CD8-positive, alpha-beta memory T cell (primary cell): ENCODE data around the gene PSEN1. TPM values are rescaled to one million over a fixed set of nuclear protein-coding genes. Genes with fewer than 3 reads are reported as not detected.

Experiments
- CTCF ChIA-PET: fragments of 350-600 bp; sonication (Branson Sonifier 250); formaldehyde crosslinking; loops from one replicate; lab custom pipeline; 2021; ENCODE audit warnings: antibody characterized with exemption; lab: Charles Lee
- POLR2A ChIA-PET: fragments of 350-600 bp; sonication (Branson Sonifier 250); formaldehyde crosslinking; loops from one replicate; lab custom pipeline; 2021; ENCODE audit warnings: antibody characterized with exemption; lab: Charles Lee
- DNase-seq, 5 donors: peaks; one replicate each; pipeline versions ENCODE4 v3.0.0 to v3.0.0-alpha.2; 2020 to 2022; ENCODE audit warnings: mixed read lengths in 1 of 5
- H3K27ac ChIP-seq: one replicate; pipeline ENCODE4 v1.7.0; 2013; ENCODE audit warnings: low read depth, mild to moderate bottlenecking, low read length, moderate library complexity
- H3K27me3 ChIP-seq: 2 replicates; pipeline ENCODE4 v1.7.0; 2013; ENCODE audit warnings: low read length, mild to moderate bottlenecking; ENCODE audit not compliant: insufficient read depth, poor library complexity, severe bottlenecking
- H3K36me3 ChIP-seq: 2 replicates; pipeline ENCODE4 v1.7.0; 2013; ENCODE audit warnings: mild to moderate bottlenecking, low read length, moderate library complexity; ENCODE audit not compliant: insufficient read depth
- H3K4me1 ChIP-seq: 2 replicates; pipeline ENCODE4 v1.7.0; 2013; ENCODE audit warnings: mild to moderate bottlenecking, low read length, moderate library complexity; ENCODE audit not compliant: insufficient read depth
- H3K4me3 ChIP-seq: 2 replicates; pipeline ENCODE4 v1.7.0; 2013; ENCODE audit warnings: mild to moderate bottlenecking, low read length
- H3K9me3 ChIP-seq: 2 replicates; pipeline ENCODE4 v1.7.0; 2013; ENCODE audit warnings: mild to moderate bottlenecking, low read length
- H3K27ac Mint-ChIP-seq, 8 donors: one replicate each; pipeline ENCODE4 v1.8.0; 2020 to 2021; ENCODE audit warnings: mixed read lengths in 8 of 8, mild to moderate bottlenecking in 6 of 8, inconsistent platforms in 3 of 8, moderate library complexity in 3 of 8
- H3K27me3 Mint-ChIP-seq, 2 donors: one replicate each; pipeline ENCODE4 v1.8.0; 2020 to 2021; ENCODE audit warnings: mixed read lengths in 2 of 2, mild to moderate bottlenecking in 1 of 2, moderate library complexity in 1 of 2
- H3K36me3 Mint-ChIP-seq, 3 donors: one replicate each; pipeline ENCODE4 v1.8.0; 2020 to 2021; ENCODE audit warnings: mixed read lengths in 3 of 3, inconsistent platforms in 1 of 3, mild to moderate bottlenecking in 1 of 3
- H3K4me1 Mint-ChIP-seq, 3 donors: one replicate each; pipeline ENCODE4 v1.8.0; 2020 to 2021; ENCODE audit warnings: mixed read lengths in 3 of 3, inconsistent platforms in 1 of 3, mild to moderate bottlenecking in 1 of 3
- H3K4me3 Mint-ChIP-seq, 7 donors: one replicate each; pipeline ENCODE4 v1.8.0; 2020 to 2021; ENCODE audit warnings: mixed read lengths in 7 of 7, mild to moderate bottlenecking in 6 of 7, moderate library complexity in 4 of 7, inconsistent platforms in 2 of 7
- H3K9me3 Mint-ChIP-seq, 5 donors: one replicate each; pipeline ENCODE4 v1.8.0; 2020 to 2022; ENCODE audit warnings: mixed read lengths in 5 of 5, mild to moderate bottlenecking in 3 of 5, moderate library complexity in 2 of 5, inconsistent platforms in 1 of 5
- polyA plus RNA-seq: library from polyadenylated mRNA; unstranded; fragments of 300-500 nt; fragmentation: Illumina TruSeq; gene quantifications from one replicate; pipeline ENCODE4 v1.2.3, GENCODE V29; 2021
- total RNA-seq, 2 experiments: library from RNA; stranded (reverse); gene quantifications; one replicate each; pipeline ENCODE4 v1.2.3, GENCODE V29; 2021

PSEN1 gene
- total and polyA plus RNA-seq, 3 experiments from 2014 or later: 29.2 to 34.2 (median 31.7) TPM

GRCh38 chr14:73248108-73248868 lies 112.0 kb downstream of the PSEN1 start:
- no peak overlapping the region for H3K4me3 ChIP-seq
- CTCF ChIA-PET: no interaction called here
- Mint-ChIP-seq H3K4me1 (peaks cover 19 to 30% (median 26%) of the 10 kb centered on the region in 3 donors), H3K27ac (peak overlapping the region in 1 of 8 donors; percentile 8), H3K27me3 (peaks cover 16 to 26% of the 10 kb centered on the region in 2 donors), H3K9me3 (peaks cover 0 to 3% (median 0%) of the 10 kb centered on the region in 5 donors), H3K36me3 (no peaks in the 10 kb centered on the region), H3K4me3 (peak overlapping the region in 2 of 7 donors; percentile 10 to 23)
- H3K4me1 ChIP-seq: no peaks in the 10 kb centered on the region
- H3K36me3 ChIP-seq: no peaks in the 10 kb centered on the region
- H3K27ac ChIP-seq: no peak overlapping the region
- POLR2A ChIA-PET: interaction anchor here (0.7 kb wide), 1 partner anchor 13 kb away, joined by 4 read pairs; no protein-coding TSS in a partner anchor
- no peaks in the 10 kb centered on the region for H3K9me3 ChIP-seq
- peaks cover 16% of the 10 kb centered on the region for H3K27me3 ChIP-seq
- DNase-seq: no peak

- H3K27ac ChIP-seq: no peak overlapping the region
- CTCF ChIA-PET: no interaction called here
- peak overlapping the region in 1 of 8 donors; percentile 38 for H3K27ac Mint-ChIP-seq
Measured at GRCh38 chr14:73249108-73249507, 112.8 kb downstream of the PSEN1 start.

GRCh38 chr14:73249564-73250316 lies 113.4 kb downstream of the PSEN1 start:
- Histone ChIP-seq H3K36me3 (no peaks in the 10 kb centered on the region), H3K4me3 (no peak overlapping the region), H3K4me1 (no peaks in the 10 kb centered on the region), H3K27ac (no peak overlapping the region), H3K9me3 (no peaks in the 10 kb centered on the region), H3K27me3 (peaks cover 4% of the 10 kb centered on the region)
- Mint-ChIP-seq H3K27ac (no peak overlapping the region), H3K4me3 (no peak overlapping the region), H3K9me3 (peaks cover 0 to 2% (median 0%) of the 10 kb centered on the region in 5 donors), H3K4me1 (peaks cover 18 to 25% (median 22%) of the 10 kb centered on the region in 3 donors), H3K36me3 (no peaks in the 10 kb centered on the region), H3K27me3 (peaks cover 4 to 17% of the 10 kb centered on the region in 2 donors)
- ChIA-PET CTCF (no interaction called here), POLR2A (no interaction called here)
- no peak for DNase-seq

More at GRCh38 chr14:73249108-73249507, 112.8 kb downstream of the PSEN1 start:
- Histone ChIP-seq H3K36me3 (no peaks in the 10 kb centered on the region), H3K4me3 (no peak overlapping the region), H3K27me3 (peaks cover 10% of the 10 kb centered on the region), H3K9me3 (no peaks in the 10 kb centered on the region), H3K4me1 (no peaks in the 10 kb centered on the region)
- Mint-ChIP-seq H3K36me3 (no peaks in the 10 kb centered on the region), H3K27me3 (peaks cover 10 to 19% of the 10 kb centered on the region in 2 donors), H3K4me3 (peak overlapping the region in 2 of 7 donors; percentile 1 to 50), H3K9me3 (peaks cover 0 to 2% (median 0%) of the 10 kb centered on the region in 5 donors), H3K4me1 (peaks cover 18 to 25% (median 22%) of the 10 kb centered on the region in 3 donors)
- no peak for DNase-seq
- POLR2A ChIA-PET: interaction anchor here (0.7 kb wide), 1 partner anchor 14 kb away, joined by 4 read pairs; no protein-coding TSS in a partner anchor

GRCh38 chr14:73250317-73250713 lies 114.0 kb downstream of the PSEN1 start:
- peaks cover 15 to 25% (median 17%) of the 10 kb centered on the region in 3 donors for H3K4me1 Mint-ChIP-seq

GRCh38 chr14:73250781-73251500 lies 114.6 kb downstream of the PSEN1 start:
- Mint-ChIP-seq H3K9me3 (peaks cover 0 to 2% (median 0%) of the 10 kb centered on the region in 5 donors), H3K4me3 (no peak overlapping the region), H3K27ac (no peak overlapping the region), H3K4me1 (peaks cover 15 to 25% (median 17%) of the 10 kb centered on the region in 3 donors), H3K27me3 (peaks cover 0 to 11% of the 10 kb centered on the region in 2 donors), H3K36me3 (no peaks in the 10 kb centered on the region)
- Histone ChIP-seq H3K9me3 (no peaks in the 10 kb centered on the region), H3K4me3 (no peak overlapping the region), H3K27ac (no peak overlapping the region), H3K36me3 (no peaks in the 10 kb centered on the region), H3K27me3 (no peaks in the 10 kb centered on the region), H3K4me1 (no peaks in the 10 kb centered on the region)
- POLR2A ChIA-PET: no interaction called here
- DNase-seq: peak in 1 of 5 donors; percentile 36
- CTCF ChIA-PET: no interaction called here

More at GRCh38 chr14:73250317-73250713, 114.0 kb downstream of the PSEN1 start:
- no peak for DNase-seq
- no peak overlapping the region for H3K27ac ChIP-seq
- POLR2A ChIA-PET: no interaction called here
- H3K36me3 Mint-ChIP-seq: no peaks in the 10 kb centered on the region
- no peaks in the 10 kb centered on the region for H3K36me3 ChIP-seq
- H3K27me3 ChIP-seq: no peaks in the 10 kb centered on the region
- H3K4me3 ChIP-seq: no peak overlapping the region
- H3K27me3 Mint-ChIP-seq: peaks cover 0 to 11% of the 10 kb centered on the region in 2 donors
- no peak overlapping the region for H3K27ac Mint-ChIP-seq
- no peaks in the 10 kb centered on the region for H3K4me1 ChIP-seq
- no peak overlapping the region for H3K4me3 Mint-ChIP-seq
- H3K9me3 ChIP-seq: no peaks in the 10 kb centered on the region
- CTCF ChIA-PET: no interaction called here
- peaks cover 0 to 2% (median 0%) of the 10 kb centered on the region in 5 donors for H3K9me3 Mint-ChIP-seq

DNA sequence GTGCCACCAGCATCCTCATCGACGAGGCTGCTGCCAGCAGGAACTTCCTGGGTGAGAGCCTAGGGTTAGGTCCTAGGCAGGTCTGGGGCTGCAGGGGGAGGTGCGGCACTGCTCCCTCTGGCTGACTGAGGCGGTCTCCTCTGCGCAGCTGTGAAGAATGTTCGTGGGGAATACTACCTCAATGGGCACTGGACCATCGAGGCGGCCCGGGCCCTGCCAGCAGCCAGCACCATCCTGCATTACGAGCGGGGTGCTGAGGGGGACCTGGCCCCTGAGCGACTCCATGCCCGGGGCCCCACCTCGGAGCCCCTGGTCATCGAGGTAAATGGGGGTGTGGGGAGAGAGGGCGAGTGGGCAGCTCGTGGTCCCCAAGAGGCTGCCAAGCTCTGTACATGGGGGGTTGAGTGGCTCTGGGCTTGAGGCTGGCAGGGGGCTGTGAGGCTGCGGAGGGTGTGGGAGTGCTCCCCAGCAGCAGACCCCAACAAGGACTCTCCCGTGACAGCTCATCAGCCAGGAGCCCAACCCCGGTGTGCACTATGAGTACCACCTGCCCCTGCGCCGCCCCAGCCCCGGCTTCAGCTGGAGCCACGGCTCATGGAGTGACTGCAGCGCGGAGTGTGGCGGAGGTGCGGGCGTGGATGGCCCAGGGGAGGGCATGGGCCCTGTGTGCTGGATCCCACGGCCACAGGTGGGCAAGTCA lies 115.4 kb downstream of the PSEN1 start:
- H3K27ac Mint-ChIP-seq: no peak overlapping the region
- H3K36me3 Mint-ChIP-seq: no peaks in the 10 kb centered on the region
- H3K9me3 Mint-ChIP-seq: peaks cover 0 to 2% (median 0%) of the 10 kb centered on the region in 5 donors
- H3K9me3 ChIP-seq: no peaks in the 10 kb centered on the region
- no peak for DNase-seq
- POLR2A ChIA-PET: no interaction called here
- no peak overlapping the region for H3K4me3 Mint-ChIP-seq
- H3K4me1 Mint-ChIP-seq: peaks cover 12 to 21% (median 14%) of the 10 kb centered on the region in 3 donors
- no peak overlapping the region for H3K4me3 ChIP-seq
- no peak overlapping the region for H3K27ac ChIP-seq
- H3K4me1 ChIP-seq: no peaks in the 10 kb centered on the region
- no peaks in the 10 kb centered on the region for H3K27me3 ChIP-seq
- CTCF ChIA-PET: no interaction called here
- H3K27me3 Mint-ChIP-seq: peaks cover 0 to 6% of the 10 kb centered on the region in 2 donors
- H3K36me3 ChIP-seq: no peaks in the 10 kb centered on the region

- H3K36me3 Mint-ChIP-seq: no peaks in the 10 kb centered on the region
- H3K27ac ChIP-seq: no peak overlapping the region
- peaks cover 3 to 11% (median 3%) of the 10 kb centered on the region in 3 donors for H3K4me1 Mint-ChIP-seq
- DNase-seq: peak in 1 of 5 donors; percentile 40
- no peak overlapping the region for H3K27ac Mint-ChIP-seq
- H3K9me3 Mint-ChIP-seq: no peaks in the 10 kb centered on the region
- H3K9me3 ChIP-seq: no peaks in the 10 kb centered on the region
- H3K4me1 ChIP-seq: no peaks in the 10 kb centered on the region
- H3K4me3 ChIP-seq: no peak overlapping the region
- H3K4me3 Mint-ChIP-seq: no peak overlapping the region
- ChIA-PET POLR2A (no interaction called here), CTCF (no interaction called here)
- H3K27me3 Mint-ChIP-seq: no peaks in the 10 kb centered on the region
- H3K36me3 ChIP-seq: no peaks in the 10 kb centered on the region
- H3K27me3 ChIP-seq: no peaks in the 10 kb centered on the region
Measured at GRCh38 chr14:73252491-73253322, 116.4 kb downstream of the PSEN1 start.
